Neural cell (in vitro differentiated cells): ENCODE measurements around the gene MYH6. TPM values are rescaled to one million over a fixed set of nuclear protein-coding genes. Genes with fewer than 3 reads are reported as not detected.
"Not testable (repeated sequence)": the region's sequence is repeated elsewhere in the genome, so short reads cannot be mapped to it uniquely, and the experiment has no call there.

Source experiments
- H2AFZ ChIP-seq: fragments of 200-600, 300-800 bp; sonication (generic), shearing (Covaris generic); 2 replicates; pipeline ENCODE4 v1.6.0; 2014; ENCODE audit warnings: low read depth, mild to moderate bottlenecking, antibody characterized with exemption, low read length, moderate library complexity
- H3F3A ChIP-seq: fragments of 200-600 bp; shearing (Covaris generic); 2 replicates; pipeline ENCODE4 v1.6.1; 2016; ENCODE audit warnings: mild to moderate bottlenecking, moderate library complexity, mixed read lengths, antibody characterized with exemption, low read length; ENCODE audit not compliant: insufficient read depth, poor library complexity, severe bottlenecking
- H3K27ac ChIP-seq: fragments of 200-600, 300-800 bp; sonication (generic), shearing (Covaris generic); 2 replicates; pipeline ENCODE4 v1.5.1; 2014; ENCODE audit warnings: mild to moderate bottlenecking, low read length, moderate library complexity
- H3K27me3 ChIP-seq: fragments of 300-800, 200-600 bp; sonication (generic), shearing (Covaris generic); 2 replicates; pipeline ENCODE4 v1.6.0; 2014; ENCODE audit warnings: mild to moderate bottlenecking, low read depth, low read length, moderate library complexity; ENCODE audit not compliant: insufficient read depth
- H3K36me3 ChIP-seq: fragments of 300-800, 200-600 bp; sonication (generic), shearing (Covaris generic); 2 replicates; pipeline ENCODE4 v1.5.1; 2014; ENCODE audit warnings: mild to moderate bottlenecking, antibody characterized with exemption, low read length, moderate library complexity; ENCODE audit not compliant: insufficient read depth
- H3K4me2 ChIP-seq: fragments of 300-800, 200-600 bp; sonication (generic), shearing (Covaris generic); 2 replicates; pipeline ENCODE4 v1.6.0; 2014; ENCODE audit warnings: mild to moderate bottlenecking, low read length
- H3K4me3 ChIP-seq: fragments of 300-800, 200-600 bp; sonication (generic), shearing (Covaris generic); 2 replicates; pipeline ENCODE4 v1.5.1; 2014; ENCODE audit warnings: mild to moderate bottlenecking, low read length, moderate library complexity
- H3K79me2 ChIP-seq: fragments of 200-600 bp; shearing (Covaris generic); replicated peaks from 2 replicates; pipeline ENCODE4 v1.6.0; 2014; ENCODE audit warnings: mild to moderate bottlenecking, low read length, moderate library complexity; ENCODE audit not compliant: insufficient read depth
- H3K9ac ChIP-seq: fragments of 300-800, 200-600 bp; sonication (generic), shearing (Covaris generic); 2 replicates; pipeline ENCODE4 v1.6.1; 2016; ENCODE audit warnings: mild to moderate bottlenecking, low read length, mixed read lengths
- H3K9me2 ChIP-seq: fragments of 200-600 bp; shearing (Covaris generic); 2 replicates; pipeline ENCODE4 v1.6.1; 2016; ENCODE audit warnings: mild to moderate bottlenecking, low read length, mixed read lengths; ENCODE audit not compliant: insufficient read depth
- H3K9me3 ChIP-seq: fragments of 200-600, 300-800 bp; sonication (generic), shearing (Covaris generic); 2 replicates; pipeline ENCODE4 v1.6.1; 2016; ENCODE audit warnings: mild to moderate bottlenecking, mixed run types, low read length, moderate library complexity, mixed read lengths
- H4K20me1 ChIP-seq: fragments of 200-600 bp; shearing (Covaris generic); 2 replicates; pipeline ENCODE4 v1.6.1; 2016; ENCODE audit warnings: mild to moderate bottlenecking, mixed run types; ENCODE audit not compliant: insufficient read depth
- CTCF ChIP-seq: fragments of 450-650 bp; IDR thresholded peaks from 2 replicates; pipeline ENCODE4 v1.5.1; 2014; ENCODE audit warnings: antibody characterized with exemption, mild to moderate bottlenecking, moderate library complexity; ENCODE audit not compliant: poor library complexity, severe bottlenecking
- EP300 ChIP-seq: fragments of 450-650 bp; conservative IDR thresholded peaks from 2 replicates; pipeline ENCODE4 v1.6.1; 2014; ENCODE audit warnings: antibody characterized with exemption, mild to moderate bottlenecking, moderate library complexity; ENCODE audit not compliant: poor library complexity, severe bottlenecking
- EZH2 ChIP-seq: fragments of 200-600, 300-800 bp; shearing (Covaris generic), sonication (generic); IDR thresholded peaks from 2 replicates; pipeline ENCODE4 v1.6.1; 2014; ENCODE audit warnings: antibody characterized with exemption, low read length, borderline replicate concordance, mild to moderate bottlenecking; ENCODE audit not compliant: insufficient read depth, poor library complexity, severe bottlenecking
- MXI1 ChIP-seq: fragments of 450-650 bp; conservative IDR thresholded peaks from 2 replicates; pipeline ENCODE4 v1.6.1; 2014; ENCODE audit warnings: antibody characterized with exemption, mild to moderate bottlenecking; ENCODE audit not compliant: poor library complexity, severe bottlenecking
- POLR2AphosphoS5 ChIP-seq: IDR thresholded peaks from 2 replicates; pipeline ENCODE4 v1.6.1; 2012
- RAD21 ChIP-seq: fragments of 450-650 bp; conservative IDR thresholded peaks from 2 replicates; pipeline ENCODE4 v1.6.1; 2014; ENCODE audit warnings: antibody characterized with exemption, mild to moderate bottlenecking, moderate library complexity
- REST ChIP-seq: IDR thresholded peaks from 2 replicates; pipeline ENCODE4 v1.6.1; 2012; ENCODE audit warnings: borderline replicate concordance
- SMC3 ChIP-seq: fragments of 450-650 bp; conservative IDR thresholded peaks from 2 replicates; pipeline ENCODE4 v1.6.1; 2014; ENCODE audit warnings: antibody characterized with exemption, mild to moderate bottlenecking, moderate library complexity; ENCODE audit not compliant: poor library complexity
- TAF1 ChIP-seq: IDR thresholded peaks from 2 replicates; pipeline ENCODE4 v1.6.1; 2012; ENCODE audit warnings: low read depth
- polyA plus RNA-seq: library from polyadenylated mRNA; depleted of rRNA; stranded (reverse); fragments of >200 nt; gene quantifications from 2 replicates; pipeline ENCODE4 v1.2.3, GENCODE V29; 2014

Gene MYH6
- polyA plus RNA-seq, 1 donor from 2014 or later: not detected

GRCh38 chr14:23400496-23401149, 7.5 kb downstream of the MYH6 start:
- not testable (repeated sequence) for H3K27me3 ChIP-seq, H4K20me1 ChIP-seq, H3K79me2 ChIP-seq, H3K9ac ChIP-seq, H3K9me3 ChIP-seq, H3F3A ChIP-seq, H3K9me2 ChIP-seq, H3K36me3 ChIP-seq, H3K4me2 ChIP-seq, H3K4me3 ChIP-seq, H3K27ac ChIP-seq, H2AFZ ChIP-seq

- H3K4me3 ChIP-seq: no peak overlapping the region
- no peaks in the 10 kb centered on the region for H3K9me3 ChIP-seq
- TF ChIP-seq POLR2AphosphoS5 (no peak), SMC3 (no peak), TAF1 (no peak), EZH2 (no peak), CTCF (no peak), MXI1 (no peak), RAD21 (no peak), EP300 (no peak), REST (no peak)
- no peaks in the 10 kb centered on the region for H3K9me2 ChIP-seq
- H2AFZ ChIP-seq: no peak overlapping the region
- H3K27ac ChIP-seq: no peak overlapping the region
- H3K79me2 ChIP-seq: no peaks in the 10 kb centered on the region
- no peaks in the 10 kb centered on the region for H3K27me3 ChIP-seq
- H4K20me1 ChIP-seq: no peaks in the 10 kb centered on the region
- H3K36me3 ChIP-seq: no peaks in the 10 kb centered on the region
- H3K9ac ChIP-seq: no peak overlapping the region
- H3K4me2 ChIP-seq: no peak overlapping the region
- no peaks in the 10 kb centered on the region for H3F3A ChIP-seq
Measured at GRCh38 chr14:23399591-23399990, 8.5 kb downstream of the MYH6 start.

- Histone ChIP-seq H3K9ac (no peak overlapping the region), H3K79me2 (no peaks in the 10 kb centered on the region), H3K27me3 (no peaks in the 10 kb centered on the region), H2AFZ (no peak overlapping the region), H3F3A (no peaks in the 10 kb centered on the region), H3K4me3 (no peak overlapping the region), H3K36me3 (no peaks in the 10 kb centered on the region), H3K27ac (no peak overlapping the region), H3K9me2 (no peaks in the 10 kb centered on the region), H3K9me3 (no peaks in the 10 kb centered on the region), H3K4me2 (no peak overlapping the region), H4K20me1 (no peaks in the 10 kb centered on the region)
- no peak for TF ChIP-seq SMC3
Measured at GRCh38 chr14:23399136-23399535, 8.9 kb downstream of the MYH6 start.
